GM15510 (cell line): ENCODE results near the gene AUTS2.

Source experiments
- POLR2A ChIP-seq: IDR thresholded peaks from 3 replicates; pipeline ENCODE4 v1.6.1; 2011; ENCODE audit warnings: borderline replicate concordance; ENCODE audit not compliant: insufficient read length; ENCODE audit errors: extremely low read depth

The AUTS2 gene

DNA sequence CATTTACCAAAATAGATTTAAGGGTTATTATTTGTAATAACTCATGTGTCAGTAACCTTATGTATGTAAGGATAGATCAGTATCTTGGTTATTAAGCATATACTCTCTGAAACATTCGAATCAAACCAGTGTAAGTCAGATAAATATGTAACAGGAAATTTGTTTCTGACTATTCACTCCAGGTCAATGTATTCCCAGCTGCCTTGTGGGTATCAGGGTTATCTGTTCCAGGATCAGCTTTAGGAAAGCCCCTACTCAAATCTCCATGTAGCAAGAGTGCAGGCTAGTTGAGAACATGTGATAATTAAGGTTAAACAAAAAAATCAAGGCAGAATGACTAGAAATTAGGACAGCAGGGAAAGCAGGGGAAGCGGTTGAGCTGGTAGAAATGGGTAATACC is 201.7 kb downstream of the AUTS2 start:
- no peak for TF ChIP-seq POLR2A

DNA sequence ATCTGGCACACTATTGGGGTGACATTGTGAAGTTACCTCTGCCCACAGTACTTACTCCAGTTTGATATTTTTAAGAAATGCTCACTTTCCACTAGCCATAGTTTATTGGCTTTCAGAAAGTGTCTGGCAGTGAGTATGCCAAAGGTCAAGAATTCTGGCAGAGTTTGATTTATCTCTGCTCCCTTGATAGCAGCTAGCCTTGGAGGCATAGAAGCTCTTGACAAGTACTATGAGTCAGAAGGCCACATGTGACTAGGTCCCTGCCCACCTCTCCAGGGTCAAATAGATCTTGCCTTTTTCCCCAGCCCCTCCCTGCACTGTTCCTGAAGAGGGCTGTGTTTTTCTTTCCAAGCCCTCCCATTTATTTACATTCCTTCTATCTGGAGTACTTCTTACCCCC is 202.2 kb downstream of the AUTS2 start:
- no peak for TF ChIP-seq POLR2A

DNA sequence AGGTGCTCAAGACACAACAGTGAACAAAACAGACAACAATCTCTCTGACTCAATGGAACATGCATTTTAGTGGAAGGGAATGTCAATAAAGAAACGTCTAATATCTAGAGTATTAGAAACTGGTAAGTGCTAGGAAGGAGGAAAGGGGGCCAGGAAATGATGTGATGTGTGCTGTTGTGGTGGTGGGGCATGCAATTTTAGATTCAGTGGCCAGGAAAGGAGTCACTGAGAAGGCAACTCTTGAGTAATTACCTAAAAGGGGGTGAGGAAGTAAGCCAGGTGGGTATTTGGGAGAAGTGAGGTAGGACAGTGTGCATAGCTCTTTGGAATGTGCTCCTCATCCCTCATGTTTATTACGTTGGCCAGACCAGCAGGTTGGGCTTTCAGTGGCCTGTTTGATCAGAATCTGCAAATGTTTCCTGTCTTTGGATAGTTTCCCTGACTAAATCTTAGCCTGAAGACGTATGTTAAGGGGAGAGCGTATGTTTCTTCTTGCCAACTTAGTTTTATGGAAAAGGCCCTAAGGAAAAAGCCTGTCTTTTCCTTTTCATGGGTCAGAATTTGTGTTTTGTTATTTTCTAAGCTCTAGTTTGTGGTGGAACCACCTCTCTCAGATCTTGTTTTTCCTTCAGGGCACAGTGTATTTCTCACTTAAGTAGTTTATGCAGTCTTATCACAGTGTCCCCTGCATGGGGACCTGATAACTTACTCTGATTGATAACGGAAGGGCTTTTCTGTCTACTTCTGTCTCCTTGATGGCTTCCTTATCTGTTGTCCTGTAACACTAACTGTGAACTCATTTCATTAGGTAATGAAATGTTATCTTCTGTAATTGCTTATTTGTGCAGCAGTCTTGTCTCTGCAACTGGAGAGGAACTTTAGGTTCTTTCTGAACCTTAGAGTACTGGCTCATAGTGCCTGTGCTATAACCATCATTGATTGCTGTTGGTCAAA is 203.7 kb downstream of the AUTS2 start:
- TF ChIP-seq POLR2A, result no peak

DNA sequence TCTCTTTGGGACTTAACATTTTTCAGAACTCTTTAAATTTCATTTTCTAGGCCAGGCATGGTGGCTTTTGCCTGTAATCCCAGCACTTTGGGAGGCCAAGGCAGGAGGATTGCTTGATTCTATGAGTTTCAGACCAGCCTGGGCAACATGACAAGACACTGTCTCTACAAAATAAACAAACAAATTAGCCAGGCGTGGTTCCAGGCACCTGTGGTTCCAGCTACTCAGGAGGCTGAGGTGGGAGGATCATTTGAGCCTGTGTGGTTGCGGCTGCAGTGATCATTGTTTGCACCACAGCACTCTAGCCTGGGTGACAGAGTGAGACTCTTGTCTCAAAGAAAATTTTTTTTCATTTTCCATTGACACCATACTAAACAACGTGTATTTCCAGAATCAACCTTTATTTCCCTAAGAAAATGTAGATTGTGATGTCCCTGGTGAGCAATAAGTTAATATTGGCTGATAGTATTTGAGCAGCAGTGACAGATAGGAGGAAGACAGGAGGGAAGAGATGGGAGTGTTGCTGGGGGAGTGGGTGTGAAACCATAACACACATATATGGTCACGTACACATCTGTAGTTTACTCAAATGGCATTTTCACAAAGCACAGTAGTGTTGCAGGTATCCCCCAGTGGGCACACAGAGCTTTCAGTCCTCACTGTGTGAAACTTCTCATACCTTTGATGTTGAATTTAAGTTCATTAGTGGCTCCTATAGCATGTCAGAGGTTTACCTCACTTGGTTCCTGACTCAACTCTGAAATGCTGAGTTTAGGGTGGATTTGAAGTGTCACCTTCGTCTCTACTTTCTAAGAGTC is 205.6 kb downstream of the AUTS2 start:
- no peak for TF ChIP-seq POLR2A

DNA sequence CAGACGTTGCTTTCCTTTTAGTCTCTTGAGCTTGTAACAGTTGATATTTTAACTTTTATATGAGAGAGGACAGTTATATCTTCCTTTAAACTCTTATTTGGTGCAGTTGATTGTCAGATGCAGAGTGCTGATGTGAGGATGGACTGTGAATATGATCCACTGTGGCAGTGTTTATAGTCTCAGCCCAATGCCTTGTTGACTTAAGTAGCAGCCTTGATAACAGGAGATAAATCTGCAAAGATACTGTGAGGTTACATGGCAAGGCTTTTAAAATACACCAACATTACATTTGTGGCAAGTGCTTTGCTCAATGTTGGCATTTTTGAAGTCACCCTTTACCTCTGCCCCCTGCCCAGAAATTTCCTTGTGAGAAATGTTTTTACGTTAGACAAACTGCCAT is 206.7 kb downstream of the AUTS2 start:
- TF ChIP-seq POLR2A, result no peak

DNA sequence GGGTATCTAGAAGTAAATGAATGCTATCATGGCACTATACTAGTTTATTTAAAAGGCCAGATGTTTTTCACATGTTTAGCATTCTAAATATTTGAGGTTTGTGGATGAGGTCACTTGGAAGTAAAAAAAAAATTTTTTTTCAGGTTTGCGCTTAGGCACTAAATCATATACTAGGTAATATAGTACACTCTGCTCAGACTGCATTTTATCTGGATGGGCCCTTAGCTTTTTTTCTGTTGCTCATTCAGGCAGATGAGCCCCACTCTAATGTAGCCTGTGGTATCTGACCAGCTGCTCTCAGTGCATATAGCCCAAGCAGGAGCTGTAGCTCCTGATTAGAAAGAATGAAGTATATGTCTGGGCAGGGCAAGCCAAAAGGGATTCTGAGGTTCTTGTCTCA is 210.1 kb downstream of the AUTS2 start:
- no peak for TF ChIP-seq POLR2A

DNA sequence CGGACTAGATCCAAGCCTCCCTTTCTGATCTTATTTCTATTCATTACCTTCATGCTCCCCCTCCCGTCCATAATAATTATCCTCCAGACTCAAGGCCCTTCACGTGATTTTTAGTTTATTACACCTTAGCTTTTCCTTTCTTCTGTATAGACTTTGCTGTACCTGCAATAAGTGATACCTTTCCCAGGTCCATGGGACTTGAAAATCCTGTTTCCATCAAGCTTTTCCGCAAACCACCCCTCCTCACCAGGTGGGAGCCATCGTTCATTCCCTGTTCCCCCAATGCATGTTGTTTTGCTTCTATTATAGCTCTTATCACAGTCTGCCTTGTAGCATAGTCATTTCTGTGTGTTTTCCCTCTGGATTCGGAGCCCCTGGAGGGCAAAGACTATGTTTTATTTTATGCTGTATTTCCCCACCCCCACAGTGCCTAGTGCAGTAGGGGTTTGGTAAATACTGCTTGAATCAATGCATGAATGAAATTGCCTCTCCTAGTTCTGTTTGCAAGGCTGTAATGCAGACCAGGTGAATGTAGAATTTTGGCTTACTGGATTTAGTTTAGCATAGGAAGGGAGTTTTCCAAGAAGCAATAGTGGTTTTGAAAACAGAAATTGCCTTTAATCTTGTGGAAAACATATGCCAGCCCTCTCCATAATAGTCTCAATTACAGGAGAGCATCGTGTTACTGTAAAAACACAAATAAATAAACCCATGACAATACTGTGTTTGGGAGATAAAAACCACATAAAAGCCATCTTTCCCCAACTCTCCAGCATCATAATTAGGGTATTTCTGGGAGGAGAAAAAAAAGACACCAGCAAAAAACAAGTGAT is 213.4 kb downstream of the AUTS2 start:
- no peak for TF ChIP-seq POLR2A

DNA sequence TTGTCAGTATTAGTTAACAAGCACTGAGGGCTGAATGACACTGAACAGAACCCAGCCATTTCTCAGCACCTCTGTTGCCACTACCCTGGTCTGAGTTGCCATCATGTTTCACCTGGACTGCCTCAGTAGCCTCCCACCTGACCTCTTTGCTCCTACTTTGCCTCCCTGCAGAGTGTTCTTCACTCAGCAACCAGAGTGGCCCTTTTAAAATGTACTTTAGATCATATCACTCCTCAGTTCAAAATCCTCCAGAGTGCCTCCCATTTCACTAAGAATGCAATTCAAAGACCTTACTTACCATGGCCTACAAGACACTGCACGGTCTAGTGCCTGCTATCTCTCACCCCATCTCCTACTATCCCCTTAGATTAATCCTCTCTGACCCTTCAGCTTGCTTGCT is 214.5 kb downstream of the AUTS2 start:
- no peak for TF ChIP-seq POLR2A

DNA sequence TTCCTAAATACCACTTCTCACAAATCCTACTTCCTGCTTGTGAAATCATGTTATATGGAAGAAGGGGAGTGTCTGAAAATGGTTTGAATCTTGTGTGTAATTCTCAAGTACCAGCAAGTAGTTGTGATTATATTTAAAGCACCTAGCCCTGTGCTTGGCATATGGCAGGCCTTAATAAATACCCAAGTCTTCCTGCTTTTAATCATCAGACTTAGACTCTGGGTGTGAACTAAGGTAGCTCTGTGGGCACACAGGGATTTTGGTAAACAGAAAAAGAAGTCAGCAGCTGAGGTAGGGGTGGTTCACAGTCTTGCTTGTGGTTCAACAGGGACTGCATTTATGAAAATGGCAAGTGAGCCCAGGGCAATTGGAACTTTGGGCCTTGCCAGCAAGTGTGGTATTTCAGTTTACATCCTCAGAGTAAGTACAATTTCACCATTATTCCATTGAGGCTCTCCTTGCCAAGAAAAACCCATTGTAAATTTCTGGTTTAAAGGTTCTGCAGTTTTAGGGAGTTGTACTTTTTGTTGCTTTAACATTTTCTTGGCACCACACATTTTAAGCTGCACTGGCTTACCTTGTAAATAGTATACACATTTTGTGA is 215.5 kb downstream of the AUTS2 start:
- TF ChIP-seq POLR2A, result no peak

DNA sequence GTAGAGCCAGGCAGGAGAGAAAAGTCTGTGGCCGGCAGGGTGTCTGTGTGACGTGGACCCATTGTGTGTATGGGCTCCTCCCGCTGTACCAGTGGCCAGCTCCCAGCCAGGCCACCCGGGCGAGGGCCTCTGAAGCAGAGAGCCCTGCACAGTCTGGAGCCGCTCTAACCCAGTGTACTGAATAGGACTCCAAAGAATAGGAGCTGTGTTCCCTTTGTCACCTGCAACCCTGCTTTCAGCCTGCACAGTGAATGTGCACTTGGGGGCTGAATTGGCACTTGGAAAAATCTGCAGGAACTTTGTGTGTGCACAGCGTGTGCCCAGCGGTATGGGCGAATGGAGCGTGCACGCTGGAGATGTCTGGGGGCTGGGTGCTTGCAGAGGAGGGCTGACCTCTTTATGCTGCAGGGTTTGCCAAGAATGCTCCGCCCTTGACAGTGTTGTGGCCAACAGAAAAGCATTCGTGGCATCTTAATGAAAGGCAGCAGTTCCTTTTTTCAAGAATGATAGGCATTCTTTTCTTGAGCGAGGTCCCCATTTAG is 216.2 kb downstream of the AUTS2 start:
- TF ChIP-seq POLR2A, result no peak

DNA sequence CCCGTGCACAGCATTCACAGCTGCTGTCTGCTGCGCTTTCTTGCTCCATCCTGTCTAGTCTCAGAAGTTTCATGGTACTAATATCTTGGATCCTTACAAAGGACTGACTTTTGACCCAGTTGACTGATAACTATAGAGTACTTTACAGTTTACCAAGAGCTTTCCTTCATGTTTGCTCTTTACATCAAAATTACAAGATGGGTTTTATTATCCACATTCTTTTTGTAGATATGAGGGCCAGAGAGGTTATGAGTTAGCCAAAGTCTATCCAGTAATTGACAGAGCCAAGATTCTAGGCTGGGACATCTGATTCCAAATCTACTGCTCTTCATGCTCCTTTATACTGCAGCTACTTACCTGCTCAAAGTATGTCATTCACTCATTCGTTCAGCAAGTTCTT is 218.2 kb downstream of the AUTS2 start:
- TF ChIP-seq POLR2A, result no peak

DNA sequence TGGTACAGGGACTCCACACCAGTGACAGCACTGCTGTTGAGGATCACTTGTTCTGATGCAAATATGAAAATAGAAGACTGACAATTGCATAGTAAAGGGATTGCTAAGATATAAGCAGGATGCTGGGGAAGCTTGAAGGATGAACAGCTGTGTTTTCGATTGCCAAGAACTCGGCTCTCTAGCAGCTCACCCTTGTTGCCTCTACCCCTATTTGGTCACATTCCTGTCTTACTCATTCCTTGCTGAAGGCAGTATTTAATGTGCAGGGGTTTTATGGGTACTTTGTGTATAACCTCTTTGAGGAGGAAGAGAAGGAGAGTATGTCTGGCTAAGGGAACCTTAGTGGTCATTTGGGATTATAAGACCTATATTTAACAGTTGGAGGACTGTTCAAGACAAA is 218.8 kb downstream of the AUTS2 start:
- no peak for TF ChIP-seq POLR2A

DNA sequence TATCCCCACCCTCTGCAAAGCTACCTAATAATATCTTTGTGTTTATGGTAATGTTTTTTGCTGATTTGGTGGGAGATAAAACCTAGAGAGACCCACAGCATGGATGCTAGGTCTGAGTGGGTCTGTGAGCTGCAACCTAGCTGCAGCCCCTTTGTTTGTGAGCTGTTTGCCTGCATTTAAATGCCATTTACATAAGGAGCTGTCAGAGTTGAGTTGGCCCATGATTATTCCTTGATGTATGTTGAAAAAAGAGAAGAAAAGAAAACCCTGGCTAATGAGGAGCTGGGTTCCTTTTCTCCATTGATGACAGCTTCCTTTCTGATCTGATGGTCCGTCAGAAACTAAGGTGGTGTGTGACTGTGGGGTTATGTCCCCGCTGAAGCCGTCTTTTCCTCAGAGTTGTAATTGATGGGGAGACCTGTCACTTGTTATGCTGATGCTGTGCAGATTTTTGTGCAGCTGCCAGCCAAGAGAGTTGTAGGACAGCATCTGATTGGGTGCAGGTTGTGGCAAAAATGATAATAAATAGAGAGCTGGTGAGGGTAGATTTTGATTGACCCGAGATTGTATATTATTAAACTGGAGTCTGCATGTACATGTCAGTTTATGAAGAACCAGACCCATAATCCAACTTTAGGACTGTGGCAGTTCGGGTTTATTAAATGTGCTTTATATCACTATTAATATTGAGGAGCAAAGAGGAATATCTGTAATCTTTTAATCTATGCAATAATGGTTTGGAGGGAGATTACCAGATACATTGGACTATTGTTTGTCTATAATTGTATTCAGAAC is 219.8 kb downstream of the AUTS2 start:
- TF ChIP-seq POLR2A, result no peak
